Stimulated activated CD8-positive, alpha-beta memory T cell treated with anti-CD3 and anti-CD28 coated beads, Interleukin-15, amount 100 ng/mL, for 24 hours (primary cell): ENCODE data around the gene LRRC4B.
"Not testable (repeated sequence)": the region's sequence is repeated elsewhere in the genome, so short reads cannot be mapped to it uniquely, and the experiment has no call there.

Experiments
- DNase-seq: peaks from one replicate; pipeline ENCODE4 v3.0.0-alpha.2; 2020; ENCODE audit warnings: low read depth

LRRC4B gene

GRCh38 chr19:50567882-50568727, at the start of gene LRRC4B:
TSS of gene LRRC4B (minus strand) at chr19:50568435. CDS start at chr19:50548838, 19,597 bp downstream.
- no peak for DNase-seq

GRCh38 chr19:50612504-50613404, 44.5 kb upstream of the LRRC4B start:
- DNase-seq: not testable (repeated sequence)

GRCh38 chr19:50607874-50608785, 39.9 kb upstream of the LRRC4B start:
- DNase-seq: peak; percentile 50

GRCh38 chr19:50607388-50607787, 39.2 kb upstream of the LRRC4B start:
- no peak for DNase-seq

GRCh38 chr19:50606059-50606836, 38.0 kb upstream of the LRRC4B start:
- not testable (repeated sequence) for DNase-seq

- not testable (repeated sequence) for DNase-seq
Observed at GRCh38 chr19:50604264-50605073, 36.2 kb upstream of the LRRC4B start.

GRCh38 chr19:50602935-50603334, 34.7 kb upstream of the LRRC4B start:
- DNase-seq: no peak

GRCh38 chr19:50602496-50602895, 34.3 kb upstream of the LRRC4B start:
- no peak for DNase-seq

GRCh38 chr19:50602089-50602422, 33.8 kb upstream of the LRRC4B start:
- DNase-seq: no peak

- DNase-seq: no peak
Observed at GRCh38 chr19:50601407-50602088, 33.3 kb upstream of the LRRC4B start.

GRCh38 chr19:50599427-50599826, 31.2 kb upstream of the LRRC4B start:
- DNase-seq: no peak

GRCh38 chr19:50590191-50590590, 22.0 kb upstream of the LRRC4B start:
- DNase-seq: no peak

GRCh38 chr19:50581795-50582660, 13.8 kb upstream of the LRRC4B start:
- DNase-seq: not testable (repeated sequence)

GRCh38 chr19:50580970-50581634, 12.9 kb upstream of the LRRC4B start:
- no peak for DNase-seq

GRCh38 chr19:50580240-50580639, 12.0 kb upstream of the LRRC4B start:
- DNase-seq: no peak

- DNase-seq: not testable (repeated sequence)
Observed at GRCh38 chr19:50576769-50577168, 8.5 kb upstream of the LRRC4B start.

GRCh38 chr19:50573741-50574461, 5.7 kb upstream of the LRRC4B start:
- DNase-seq: no peak
